Measurements from ENCODE around the gene ZKSCAN3. TPM values are rescaled to one million over a fixed set of nuclear protein-coding genes. Genes with fewer than 3 reads are reported as not detected.

ZKSCAN3 gene
- total RNA-seq, 1 experiment from 2014 or later: 6.2 TPM

DNA sequence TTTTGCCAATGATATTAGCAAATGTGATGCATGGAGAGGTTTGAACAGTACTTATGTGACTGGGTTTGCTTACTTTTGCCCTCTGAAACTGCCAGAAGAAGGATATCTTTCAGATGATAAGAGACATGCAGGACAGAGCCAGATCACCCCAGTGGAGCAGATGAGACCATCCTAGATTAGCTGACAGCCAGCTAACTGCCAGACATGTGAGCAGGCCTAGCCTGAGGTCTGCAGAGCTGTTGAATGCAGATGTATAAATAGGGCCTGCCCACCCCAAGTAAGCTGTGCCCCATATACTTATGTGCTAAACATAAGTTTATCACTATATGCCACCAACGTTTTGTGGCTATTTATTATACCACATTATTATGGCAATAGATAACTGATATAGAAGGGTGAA lies 19.7 kb upstream of the ZKSCAN3 start:
- intact Hi-C loops (cut with micrococcal nuclease; ENCODE audit: unreplicated experiment): no loop called here
- BruUV-seq (replicated peaks): no TSS peak

DNA sequence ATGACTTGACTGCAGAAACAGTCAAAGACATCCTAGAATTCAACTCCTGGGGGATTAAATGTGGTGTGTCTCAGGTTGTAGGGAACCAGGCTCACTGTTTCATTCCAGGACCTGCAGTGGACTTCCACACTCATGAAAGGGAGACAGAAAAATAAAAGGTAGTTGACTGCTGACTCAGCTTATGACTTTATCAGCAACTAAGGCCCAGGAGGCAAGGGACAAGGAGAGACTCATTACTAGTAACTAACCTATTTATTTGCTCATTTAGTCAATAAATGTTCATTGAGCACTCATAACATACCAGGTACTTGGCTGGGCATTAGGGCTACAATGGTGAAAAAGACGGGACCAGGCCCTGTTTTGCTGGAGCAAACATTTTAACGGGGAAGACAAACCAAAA lies 16.7 kb upstream of the ZKSCAN3 start:
- Histone ChIP-seq H3K4me3 (no peak overlapping the region), H3K4me2 (no peak overlapping the region), H3K4me1 (replicated peaks; ENCODE audit: insufficient read depth) (peaks cover 7% of the 10 kb centered on the region; the same call in 1 of the 2 replicates), H3K79me2 (ENCODE audit: low read depth) (no peaks in the 10 kb centered on the region), H3F3A (ENCODE audit: insufficient read depth, low read depth) (0 out of 2 replicates have a peak, but pooled peaks cover 5% of the 10 kb centered on the region), H3K36me3 (ENCODE audit: low read depth) (no peaks in the 10 kb centered on the region), H3K9me2 (ENCODE audit: insufficient read depth) (no peaks in the 10 kb centered on the region), H2AFZ (no peak overlapping the region), H3K27me3 (ENCODE audit: insufficient read depth, low read depth) (no peaks in the 10 kb centered on the region), H3K27ac (no peak overlapping the region), H4K20me1 (ENCODE audit: insufficient read depth) (no peaks in the 10 kb centered on the region), H3K9me3 (ENCODE audit: insufficient read depth, low read depth) (no peaks in the 10 kb centered on the region)
- DNase-seq: no peak
- BruUV-seq (replicated peaks): no TSS peak
- intact Hi-C loops (cut with micrococcal nuclease; ENCODE audit: unreplicated experiment): no loop called here
- CTCF ChIA-PET: no interaction called here
- POLR2A ChIA-PET (ENCODE audit: unreplicated experiment): no interaction called here
- TF ChIP-seq, protein P1, sequence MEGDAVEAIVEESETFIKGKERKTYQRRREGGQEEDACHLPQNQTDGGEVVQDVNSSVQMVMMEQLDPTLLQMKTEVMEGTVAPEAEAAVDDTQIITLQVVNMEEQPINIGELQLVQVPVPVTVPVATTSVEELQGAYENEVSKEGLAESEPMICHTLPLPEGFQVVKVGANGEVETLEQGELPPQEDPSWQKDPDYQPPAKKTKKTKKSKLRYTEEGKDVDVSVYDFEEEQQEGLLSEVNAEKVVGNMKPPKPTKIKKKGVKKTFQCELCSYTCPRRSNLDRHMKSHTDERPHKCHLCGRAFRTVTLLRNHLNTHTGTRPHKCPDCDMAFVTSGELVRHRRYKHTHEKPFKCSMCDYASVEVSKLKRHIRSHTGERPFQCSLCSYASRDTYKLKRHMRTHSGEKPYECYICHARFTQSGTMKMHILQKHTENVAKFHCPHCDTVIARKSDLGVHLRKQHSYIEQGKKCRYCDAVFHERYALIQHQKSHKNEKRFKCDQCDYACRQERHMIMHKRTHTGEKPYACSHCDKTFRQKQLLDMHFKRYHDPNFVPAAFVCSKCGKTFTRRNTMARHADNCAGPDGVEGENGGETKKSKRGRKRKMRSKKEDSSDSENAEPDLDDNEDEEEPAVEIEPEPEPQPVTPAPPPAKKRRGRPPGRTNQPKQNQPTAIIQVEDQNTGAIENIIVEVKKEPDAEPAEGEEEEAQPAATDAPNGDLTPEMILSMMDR (conservative IDR thresholded peaks at IDR 0.05): no peak
- no peak for TF ChIP-seq EZH2 (IDR thresholded peaks at IDR 0.05; ENCODE audit: low read depth)

More for the DNA sequence above, 19.7 kb upstream of the ZKSCAN3 start:
- Histone ChIP-seq H3K9me3 (ENCODE audit: insufficient read depth, low read depth) (peaks cover 15% of the 10 kb centered on the region), H3K4me3 (no peak overlapping the region), H3K27ac (no peak overlapping the region), H3K36me3 (ENCODE audit: low read depth) (0 out of 2 replicates have a peak, but pooled peaks cover 8% of the 10 kb centered on the region), H3F3A (ENCODE audit: insufficient read depth, low read depth) (no peaks in the 10 kb centered on the region), H3K79me2 (ENCODE audit: low read depth) (no peaks in the 10 kb centered on the region), H3K27me3 (ENCODE audit: insufficient read depth, low read depth) (no peaks in the 10 kb centered on the region), H4K20me1 (ENCODE audit: insufficient read depth) (no peaks in the 10 kb centered on the region), H3K4me1 (replicated peaks; ENCODE audit: insufficient read depth) (no peaks in the 10 kb centered on the region), H3K9me2 (ENCODE audit: insufficient read depth) (no peaks in the 10 kb centered on the region), H2AFZ (no peak overlapping the region), H3K4me2 (no peak overlapping the region)
- no peak for DNase-seq
- TF ChIP-seq, protein P1 (conservative IDR thresholded peaks at IDR 0.05): no peak
- TF ChIP-seq EZH2 (IDR thresholded peaks at IDR 0.05; ENCODE audit: low read depth): no peak
- CTCF ChIA-PET: no interaction called here
- POLR2A ChIA-PET (ENCODE audit: unreplicated experiment): no interaction called here

DNA sequence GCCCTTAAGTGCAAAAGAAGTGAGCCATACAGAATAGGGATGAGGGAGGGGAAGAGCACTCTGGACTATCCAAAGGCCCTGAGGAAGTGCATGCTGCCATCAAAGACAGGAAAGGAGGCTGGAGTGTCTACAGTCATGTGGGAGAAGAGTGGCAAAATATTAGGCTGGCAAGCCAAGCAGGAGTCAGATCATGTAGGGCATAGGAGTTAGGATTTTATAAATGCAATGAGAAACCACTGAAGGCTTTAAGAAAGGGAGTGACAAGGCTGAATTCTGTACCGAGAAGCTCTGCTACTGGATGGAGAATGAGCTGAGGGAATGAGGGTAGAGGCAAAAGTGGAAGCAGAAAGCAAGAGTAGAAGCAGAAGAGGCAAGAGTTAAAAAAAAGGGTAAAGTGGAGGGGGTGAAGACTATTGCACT lies 16.1 kb upstream of the ZKSCAN3 start:
- peaks cover 7% of the 10 kb centered on the region; the same call in 1 of the 2 replicates for H3K4me1 ChIP-seq (replicated peaks; ENCODE audit: insufficient read depth)
- H2AFZ ChIP-seq: no peak overlapping the region
- H3K79me2 ChIP-seq (ENCODE audit: low read depth): no peaks in the 10 kb centered on the region
- no peaks in the 10 kb centered on the region for H3K9me2 ChIP-seq (ENCODE audit: insufficient read depth)
- DNase-seq: no peak
- no peak overlapping the region for H3K4me2 ChIP-seq
- no peaks in the 10 kb centered on the region for H3K9me3 ChIP-seq (ENCODE audit: insufficient read depth, low read depth)
- H3K36me3 ChIP-seq (ENCODE audit: low read depth): no peaks in the 10 kb centered on the region
- H3K4me3 ChIP-seq: no peak overlapping the region
- no peak for TF ChIP-seq EZH2 (IDR thresholded peaks at IDR 0.05; ENCODE audit: low read depth)
- TF ChIP-seq, protein P1 (conservative IDR thresholded peaks at IDR 0.05): no peak
- H3K27ac ChIP-seq: no peak overlapping the region
- intact Hi-C loops (cut with micrococcal nuclease; ENCODE audit: unreplicated experiment): no loop called here
- no TSS peak for BruUV-seq (replicated peaks)
- POLR2A ChIA-PET (ENCODE audit: unreplicated experiment): no interaction called here
- H4K20me1 ChIP-seq (ENCODE audit: insufficient read depth): no peaks in the 10 kb centered on the region
- no peaks in the 10 kb centered on the region for H3K27me3 ChIP-seq (ENCODE audit: insufficient read depth, low read depth)
- CTCF ChIA-PET: no interaction called here
- 0 out of 2 replicates have a peak, but pooled peaks cover 5% of the 10 kb centered on the region for H3F3A ChIP-seq (ENCODE audit: insufficient read depth, low read depth)

Data from PC-9 (cell line).